Neural progenitor cell (in vitro differentiated cells): ENCODE results near the gene PLXDC2.

Source experiments
- EZH2 ChIP-seq: fragments of 200-600 bp; sonication (generic); IDR thresholded peaks from 2 replicates; pipeline ENCODE4 v1.6.1; 2017; ENCODE audit warnings: antibody characterized with exemption, mild to moderate bottlenecking, moderate library complexity
- EZH2phosphoT487 ChIP-seq: fragments of 200-600 bp; sonication (generic); IDR thresholded peaks from 2 replicates; pipeline ENCODE4 v1.6.1; 2017; ENCODE audit warnings: antibody characterized with exemption
- TF ChIP-seq, protein P1 (sequence below): fragments of 200-600 bp; sonication (generic); IDR thresholded peaks from 2 replicates; pipeline ENCODE4 v1.5.1; 2017; ENCODE audit warnings: antibody characterized with exemption, mild to moderate bottlenecking

GRCh38 chr10:20215547-20216152 lies 399.4 kb downstream of the PLXDC2 start:
- TF ChIP-seq, protein P1, sequence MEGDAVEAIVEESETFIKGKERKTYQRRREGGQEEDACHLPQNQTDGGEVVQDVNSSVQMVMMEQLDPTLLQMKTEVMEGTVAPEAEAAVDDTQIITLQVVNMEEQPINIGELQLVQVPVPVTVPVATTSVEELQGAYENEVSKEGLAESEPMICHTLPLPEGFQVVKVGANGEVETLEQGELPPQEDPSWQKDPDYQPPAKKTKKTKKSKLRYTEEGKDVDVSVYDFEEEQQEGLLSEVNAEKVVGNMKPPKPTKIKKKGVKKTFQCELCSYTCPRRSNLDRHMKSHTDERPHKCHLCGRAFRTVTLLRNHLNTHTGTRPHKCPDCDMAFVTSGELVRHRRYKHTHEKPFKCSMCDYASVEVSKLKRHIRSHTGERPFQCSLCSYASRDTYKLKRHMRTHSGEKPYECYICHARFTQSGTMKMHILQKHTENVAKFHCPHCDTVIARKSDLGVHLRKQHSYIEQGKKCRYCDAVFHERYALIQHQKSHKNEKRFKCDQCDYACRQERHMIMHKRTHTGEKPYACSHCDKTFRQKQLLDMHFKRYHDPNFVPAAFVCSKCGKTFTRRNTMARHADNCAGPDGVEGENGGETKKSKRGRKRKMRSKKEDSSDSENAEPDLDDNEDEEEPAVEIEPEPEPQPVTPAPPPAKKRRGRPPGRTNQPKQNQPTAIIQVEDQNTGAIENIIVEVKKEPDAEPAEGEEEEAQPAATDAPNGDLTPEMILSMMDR, result no peak
- TF ChIP-seq EZH2 (no peak), EZH2phosphoT487 (no peak)
